ENCODE measurements around the gene UBE2E3. TPM values are rescaled to one million over a fixed set of nuclear protein-coding genes. Genes with fewer than 3 reads are reported as not detected.

The UBE2E3 gene
- total RNA-seq, 1 experiment from 2014 or later: 91.3 TPM

- in situ Hi-C loops (cut with HindIII; ENCODE audit: low pct_unique_long_range_greater_than_20kb, low sequenced_read_pairs): no loop called here
- CTCF ChIA-PET: interaction anchor here (0.6 kb wide), 1 partner anchor 136 kb away, joined by 12 read pairs; no protein-coding TSS in a partner anchor
Measured at GRCh38 chr2:181107628-181107945, 127.2 kb downstream of the UBE2E3 start.

GRCh38 chr2:181111059-181111458 is 130.7 kb downstream of the UBE2E3 start:
- TF ChIP-seq POLR2AphosphoS5 (IDR thresholded peaks at IDR 0.05; ENCODE audit: low read depth, low read length) (no peak), TCF7L2 (IDR thresholded peaks at IDR 0.05; ENCODE audit: low read depth, low read length) (no peak), SIN3A (IDR thresholded peaks at IDR 0.05; ENCODE audit: borderline replicate concordance, insufficient read depth, low read depth, low read length) (no peak), CTCF (IDR thresholded peaks at IDR 0.05) (no peak), REST (IDR thresholded peaks at IDR 0.05; ENCODE audit: insufficient read depth in 1 of 2, low read depth in 2 of 2, low read length in 1 of 2) (no peak)
- ATAC-seq: no peak
- H3K36me3 ChIP-seq (ENCODE audit: control insufficient read depth, insufficient read depth, low read length): no peaks in the 10 kb centered on the region
- no peak overlapping the region for H3K27ac ChIP-seq (ENCODE audit: low read length)
- ChIA-PET CTCF (no interaction called here), POLR2A (no interaction called here)
- no peak for DNase-seq (ENCODE audit: low read depth, low spot score)
- intact Hi-C loops (cut with micrococcal nuclease; ENCODE audit: unreplicated experiment): no loop called here
- peaks cover 11% of the 10 kb centered on the region for H3K4me1 ChIP-seq (ENCODE audit: control insufficient read depth, insufficient read depth, low read length)
- no TSS peak for BruUV-seq (replicated peaks)
- H3K9me3 ChIP-seq (ENCODE audit: control insufficient read depth, insufficient read depth, low read depth, low read length): no peaks in the 10 kb centered on the region
- in situ Hi-C loops (cut with HindIII; ENCODE audit: low pct_unique_long_range_greater_than_20kb, low sequenced_read_pairs): no loop called here
- H3K4me3 ChIP-seq (ENCODE audit: low read depth in 2 of 2, low read length in 2 of 2): no peak overlapping the region
- no peaks in the 10 kb centered on the region for H3K27me3 ChIP-seq (ENCODE audit: control insufficient read depth, insufficient read depth, low read length)

More at GRCh38 chr2:181107628-181107945, 127.2 kb downstream of the UBE2E3 start:
- Histone ChIP-seq H3K36me3 (ENCODE audit: control insufficient read depth, insufficient read depth, low read length) (no peaks in the 10 kb centered on the region), H3K4me3 (ENCODE audit: low read depth in 2 of 2, low read length in 2 of 2) (no peak overlapping the region), H3K27me3 (ENCODE audit: control insufficient read depth, insufficient read depth, low read length) (no peaks in the 10 kb centered on the region), H3K9me3 (ENCODE audit: control insufficient read depth, insufficient read depth, low read depth, low read length) (no peaks in the 10 kb centered on the region), H3K27ac (ENCODE audit: low read length) (0 out of 2 replicates have a peak overlapping the region, but pooled peaks have one; percentile 40), H3K4me1 (ENCODE audit: control insufficient read depth, insufficient read depth, low read length) (peaks cover 11% of the 10 kb centered on the region)
- intact Hi-C loops (cut with micrococcal nuclease; ENCODE audit: unreplicated experiment): no loop called here
- ATAC-seq (no peak), DNase-seq (ENCODE audit: low read depth, low spot score) (no peak)
- POLR2A ChIA-PET: no interaction called here
- TF ChIP-seq TCF7L2 (IDR thresholded peaks at IDR 0.05; ENCODE audit: low read depth, low read length) (no peak), CTCF (IDR thresholded peaks at IDR 0.05) (no peak), POLR2AphosphoS5 (IDR thresholded peaks at IDR 0.05; ENCODE audit: low read depth, low read length) (no peak), SIN3A (IDR thresholded peaks at IDR 0.05; ENCODE audit: borderline replicate concordance, insufficient read depth, low read depth, low read length) (no peak), REST (IDR thresholded peaks at IDR 0.05; ENCODE audit: insufficient read depth in 1 of 2, low read depth in 2 of 2, low read length in 1 of 2) (no peak)
- BruUV-seq (replicated peaks): no TSS peak

Data from Panc1 (cell line).